Right renal pelvis (tissue), 4 donors: ENCODE measurements around the gene ATAD3B. TPM values are rescaled to one million over a fixed set of nuclear protein-coding genes. Genes with fewer than 3 reads are reported as not detected.
A peak's percentile ranks its signal among the peaks of the same experiment; 100 is the strongest.
"Not testable (repeated sequence)": the region's sequence is repeated elsewhere in the genome, so short reads cannot be mapped to it uniquely, and the experiment has no call there.

Experiments used
- DNase-seq, 4 donors: peaks; one replicate each; pipeline ENCODE4 v3.0.0-alpha.2; 2013; ENCODE audit warnings: low read depth in 4 of 4, low spot score in 3 of 4, missing footprints in 1 of 4
- polyA plus RNA-seq, 4 donors: library from polyadenylated mRNA; unstranded; fragments of 120-200 nt; gene quantifications; one replicate each; pipeline ENCODE4 v1.2.1, GENCODE V29; 2013; ENCODE audit not compliant: insufficient read length in 4 of 4

ATAD3B gene
- polyA plus RNA-seq, 4 donors: 9.1 to 15.9 (median 12.4) TPM

- not testable (repeated sequence) for DNase-seq
These were observed 700 bp downstream of the ATAD3B start for GRCh38 chr1:1472053-1472876.

- DNase-seq: not testable (repeated sequence)
These were observed 4.4 kb downstream of the ATAD3B start for GRCh38 chr1:1476011-1476410.

DNA sequence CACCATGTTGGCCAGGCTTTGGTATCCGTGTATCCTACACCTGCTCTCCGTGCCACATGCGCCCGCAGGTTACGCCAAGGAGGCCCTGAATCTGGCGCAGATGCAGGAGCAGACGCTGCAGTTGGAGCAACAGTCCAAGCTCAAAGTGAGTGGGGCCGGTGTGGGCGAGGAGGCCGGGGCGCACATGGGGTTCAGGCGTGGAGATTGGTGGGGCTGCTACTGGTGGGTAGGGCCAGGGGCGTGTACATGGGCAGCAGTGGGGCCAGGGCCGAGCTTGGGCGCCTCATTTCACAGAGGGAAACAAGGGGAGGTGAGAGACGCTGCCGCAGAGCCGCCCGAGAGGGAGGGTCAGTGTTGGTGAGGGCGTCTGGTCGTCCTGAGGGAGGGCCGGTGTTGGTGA is 5.6 kb downstream of the ATAD3B start:
- DNase-seq: no peak

- DNase-seq: no peak
These were observed 8.3 kb downstream of the ATAD3B start for GRCh38 chr1:1479547-1480487.

- not testable (repeated sequence) for DNase-seq
These were observed 8.9 kb downstream of the ATAD3B start for GRCh38 chr1:1480488-1480867.

DNA sequence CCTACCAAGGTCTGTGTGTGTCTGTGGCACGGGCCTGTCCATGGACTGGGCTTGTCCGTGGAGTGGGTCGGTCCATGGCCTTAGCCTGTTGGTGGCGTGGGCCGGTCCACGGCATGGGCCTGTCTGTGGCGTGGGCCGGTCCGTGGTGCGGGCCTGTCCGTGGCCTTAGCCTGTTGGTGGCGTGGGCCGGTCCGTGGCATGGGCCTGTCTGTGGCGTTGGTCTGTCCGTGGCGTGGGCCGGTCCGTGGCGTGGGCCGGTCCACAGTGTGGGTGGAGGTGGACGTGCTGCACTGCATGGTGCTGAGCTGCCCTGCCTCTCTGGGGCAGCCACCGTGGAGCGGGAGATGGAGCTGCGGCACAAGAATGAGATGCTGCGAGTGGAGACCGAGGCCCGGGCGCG is 10.2 kb downstream of the ATAD3B start:
- DNase-seq: not testable (repeated sequence)

DNA sequence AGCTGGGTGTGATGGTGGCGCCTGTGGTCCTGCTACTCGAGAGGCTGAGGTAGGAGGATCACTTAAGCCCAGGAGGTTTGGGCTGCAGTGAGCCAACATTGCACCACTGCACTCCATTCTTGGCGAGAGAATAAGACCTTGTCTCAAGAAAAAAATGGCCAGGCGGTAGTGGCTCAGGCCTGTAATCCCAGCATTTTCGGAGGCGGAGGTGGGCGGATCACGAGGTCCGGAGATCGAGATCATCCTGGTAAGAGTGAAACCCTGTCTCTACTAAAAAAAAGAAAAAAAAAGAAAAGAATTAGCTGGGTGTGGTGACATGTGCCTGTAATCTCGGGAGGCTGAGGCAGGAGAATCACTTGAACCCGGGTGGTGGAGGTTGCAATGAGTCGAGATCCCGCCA is 11.3 kb downstream of the ATAD3B start:
- DNase-seq: no peak

GRCh38 chr1:1483714-1484113 is 12.1 kb downstream of the ATAD3B start:
- DNase-seq: no peak

GRCh38 chr1:1484976-1485750 is 13.6 kb downstream of the ATAD3B start:
- DNase-seq: not testable (repeated sequence)

DNA sequence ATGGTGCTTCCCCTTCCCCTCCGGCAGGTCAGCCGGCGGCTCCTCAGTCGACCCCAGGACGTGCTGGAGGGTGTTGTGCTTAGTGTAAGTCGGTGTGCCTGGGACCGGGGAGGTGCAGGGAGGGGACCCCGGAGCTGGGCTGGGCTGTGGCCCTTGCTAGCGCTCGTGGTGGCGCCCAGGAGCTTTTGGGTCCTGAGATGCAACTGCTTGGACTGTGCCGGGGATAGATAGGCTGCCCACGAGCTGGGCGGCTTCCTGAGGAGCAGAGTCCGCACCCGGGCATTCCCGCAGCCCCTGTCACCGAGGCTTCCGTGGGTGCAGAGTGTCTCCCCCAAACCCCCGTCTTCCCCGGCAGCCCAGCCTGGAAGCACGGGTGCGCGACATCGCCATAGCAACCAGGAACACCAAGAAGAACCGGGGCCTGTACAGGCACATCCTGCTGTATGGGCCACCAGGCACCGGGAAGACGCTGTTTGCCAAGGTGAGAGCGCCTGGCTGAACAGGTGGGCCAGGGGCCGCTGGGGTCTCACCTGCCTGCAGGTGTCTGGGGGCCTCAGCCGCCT is 14.3 kb downstream of the ATAD3B start:
- DNase-seq: not testable (repeated sequence)

- DNase-seq: no peak
These were observed 16.1 kb downstream of the ATAD3B start for GRCh38 chr1:1487701-1488100.

GRCh38 chr1:1489231-1489630 is 17.7 kb downstream of the ATAD3B start:
- no peak for DNase-seq

GRCh38 chr1:1489861-1490260 is 18.3 kb downstream of the ATAD3B start:
- no peak for DNase-seq

GRCh38 chr1:1490633-1491230 is 19.2 kb downstream of the ATAD3B start:
- DNase-seq: no peak

GRCh38 chr1:1491601-1492000 is 20.0 kb downstream of the ATAD3B start:
- DNase-seq: no peak

DNA sequence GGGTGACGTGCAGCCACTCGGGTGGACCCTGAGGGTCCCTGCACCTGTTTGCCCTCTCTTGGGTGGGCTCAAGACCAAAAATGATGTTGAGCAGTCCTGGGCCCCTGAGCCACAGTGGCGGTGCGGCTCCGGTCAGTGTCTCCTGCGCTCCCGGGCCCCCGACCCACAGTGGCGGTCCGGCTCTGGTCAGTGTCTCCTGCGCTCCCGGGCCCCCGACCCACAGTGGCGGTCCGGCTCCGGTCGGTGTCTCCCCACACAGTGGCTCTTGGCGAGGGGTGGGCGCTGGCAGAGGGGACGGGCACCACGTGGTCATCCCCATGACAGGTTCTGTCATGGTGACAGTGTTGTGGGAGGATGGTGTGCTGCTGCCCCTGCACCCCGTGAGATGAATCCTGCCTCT is 22.7 kb downstream of the ATAD3B start:
- DNase-seq: not testable (repeated sequence)

DNA sequence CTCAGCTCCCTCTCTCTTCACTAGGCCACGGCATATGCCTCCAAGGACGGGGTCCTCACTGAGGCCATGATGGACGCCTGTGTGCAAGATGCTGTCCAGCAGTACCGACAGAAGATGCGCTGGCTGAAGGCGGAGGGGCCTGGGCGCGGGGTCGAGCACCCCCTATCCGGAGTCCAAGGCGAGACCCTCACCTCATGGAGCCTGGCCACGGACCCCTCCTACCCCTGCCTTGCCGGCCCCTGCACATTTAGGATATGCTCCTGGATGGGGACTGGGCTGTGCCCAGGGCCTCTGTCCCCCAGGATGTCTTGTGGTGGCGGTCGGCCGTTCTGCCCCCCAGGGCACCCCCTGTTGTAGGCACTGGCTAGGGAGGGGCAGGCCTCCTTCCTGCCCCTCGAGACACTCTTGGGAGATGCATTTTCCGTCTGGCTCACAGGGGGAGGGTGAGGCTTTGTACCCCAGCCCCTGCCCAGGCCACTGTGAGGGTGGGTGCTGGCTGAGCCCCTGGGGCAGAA is 24.0 kb downstream of the ATAD3B start:
- not testable (repeated sequence) for DNase-seq

GRCh38 chr1:1504777-1505365 is 33.3 kb downstream of the ATAD3B start:
- DNase-seq: peak in 3 of 4 donors; percentile 25 to 44 (median 33)

- not testable (repeated sequence) for DNase-seq
These were observed 33.8 kb downstream of the ATAD3B start for GRCh38 chr1:1505366-1505798.
